ENCODE measurements around the gene KIAA1217.

DNA sequence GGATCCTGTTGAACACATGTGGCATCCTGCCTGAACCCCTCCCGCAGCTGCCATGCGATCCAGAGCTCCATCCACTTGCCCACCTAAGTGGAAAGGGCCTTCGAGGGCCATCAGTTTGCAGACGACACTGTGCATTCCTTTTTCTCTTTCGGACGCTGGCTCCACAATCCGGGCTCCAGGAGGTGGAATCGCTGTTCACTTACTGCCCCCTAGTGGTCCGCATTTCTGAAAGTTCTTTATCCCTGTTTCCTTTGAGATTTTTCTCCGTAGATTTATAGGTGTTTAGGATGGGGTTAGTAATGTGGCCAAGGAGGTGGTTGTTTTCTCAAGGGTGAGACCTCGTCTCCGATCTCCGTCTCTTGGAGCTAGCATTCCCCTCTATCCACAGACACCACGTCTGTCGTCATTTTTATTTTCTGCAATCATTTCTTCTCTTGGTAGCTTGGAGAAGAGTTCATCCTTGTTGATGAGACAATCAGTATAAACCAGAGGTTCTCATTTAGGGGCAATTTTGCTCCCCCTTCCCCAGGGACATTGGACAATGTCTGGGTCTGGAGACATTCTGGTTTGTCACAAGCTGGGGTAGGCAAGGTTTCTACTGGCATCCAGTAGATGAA is 310.2 kb downstream of the KIAA1217 start:
- TF ChIP-seq, protein P1, sequence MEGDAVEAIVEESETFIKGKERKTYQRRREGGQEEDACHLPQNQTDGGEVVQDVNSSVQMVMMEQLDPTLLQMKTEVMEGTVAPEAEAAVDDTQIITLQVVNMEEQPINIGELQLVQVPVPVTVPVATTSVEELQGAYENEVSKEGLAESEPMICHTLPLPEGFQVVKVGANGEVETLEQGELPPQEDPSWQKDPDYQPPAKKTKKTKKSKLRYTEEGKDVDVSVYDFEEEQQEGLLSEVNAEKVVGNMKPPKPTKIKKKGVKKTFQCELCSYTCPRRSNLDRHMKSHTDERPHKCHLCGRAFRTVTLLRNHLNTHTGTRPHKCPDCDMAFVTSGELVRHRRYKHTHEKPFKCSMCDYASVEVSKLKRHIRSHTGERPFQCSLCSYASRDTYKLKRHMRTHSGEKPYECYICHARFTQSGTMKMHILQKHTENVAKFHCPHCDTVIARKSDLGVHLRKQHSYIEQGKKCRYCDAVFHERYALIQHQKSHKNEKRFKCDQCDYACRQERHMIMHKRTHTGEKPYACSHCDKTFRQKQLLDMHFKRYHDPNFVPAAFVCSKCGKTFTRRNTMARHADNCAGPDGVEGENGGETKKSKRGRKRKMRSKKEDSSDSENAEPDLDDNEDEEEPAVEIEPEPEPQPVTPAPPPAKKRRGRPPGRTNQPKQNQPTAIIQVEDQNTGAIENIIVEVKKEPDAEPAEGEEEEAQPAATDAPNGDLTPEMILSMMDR (IDR thresholded peaks at IDR 0.05; ENCODE audit: low read depth, low read length, poor library complexity, severe bottlenecking), result peak; percentile 82
- TF ChIP-seq EZH2phosphoT487 (IDR thresholded peaks at IDR 0.05; ENCODE audit: borderline replicate concordance, low read length), result no peak
